Breast epithelium (tissue), 4 donors: ENCODE results near the gene S100G. TPM values are rescaled to one million over a fixed set of nuclear protein-coding genes. Genes with fewer than 3 reads are reported as not detected.

Experiments
- DNase-seq, 2 donors: peaks; one replicate each; pipeline ENCODE4 v3.0.0-alpha.2; 2019; ENCODE audit warnings: low spot score in 2 of 2
- H3K27ac ChIP-seq, 2 donors: fragments of 200-600 bp; sonication (generic) in 1 of 2; one replicate each; pipeline ENCODE4 v1.5.1; 2016 to 2019; ENCODE audit warnings: mild to moderate bottlenecking in 1 of 2
- H3K27me3 ChIP-seq, 2 donors: fragments of 200-600 bp; sonication (generic) in 1 of 2; one replicate each; pipeline versions ENCODE4 v1.5.1 to v1.6.0; 2017 to 2019; ENCODE audit warnings: control low read depth in 1 of 2, mild to moderate bottlenecking in 1 of 2
- H3K36me3 ChIP-seq: fragments of 200-600 bp; one replicate; pipeline ENCODE4 v1.5.1; 2019
- H3K4me1 ChIP-seq, 2 donors: fragments of 200-600 bp; sonication (generic); one replicate each; pipeline ENCODE4 v1.5.1; 2016 to 2019; ENCODE audit warnings: control low read depth in 1 of 2
- H3K4me3 ChIP-seq, 3 donors: fragments of 200-600 bp; sonication (generic); 1 replicate in 2 of 3; 2 replicates in 1 of 3; pipeline ENCODE4 v1.5.1; 2016 to 2019; ENCODE audit warnings: mild to moderate bottlenecking in 3 of 3, moderate library complexity in 2 of 3
- H3K9me3 ChIP-seq, 2 donors: fragments of 200-600 bp; sonication (generic) in 1 of 2; one replicate each; pipeline ENCODE4 v1.5.1; 2016 to 2019; ENCODE audit warnings: control low read depth in 1 of 2
- POLR2A ChIP-seq: fragments of 450-650 bp; IDR thresholded peaks from one replicate; pipeline ENCODE4 v1.6.1; 2016; ENCODE audit warnings: antibody characterized with exemption, mild to moderate bottlenecking, moderate library complexity
- POLR2AphosphoS5 ChIP-seq, 3 donors: sonication (generic); formaldehyde crosslinking; IDR thresholded peaks; one replicate each; pipeline ENCODE4 v1.6.1; 2017; ENCODE audit warnings: antibody characterized with exemption in 3 of 3
- intact Hi-C: fragments of 100-400 bp; cut with DNase I; formaldehyde crosslinking; loops from one replicate; pipeline ENCODE4 v1.15.1; 2023; ENCODE audit warnings: low total_unique reads
- total RNA-seq, 3 donors: library from RNA; depleted of rRNA; stranded (reverse); fragments of >200 nt; gene quantifications; one replicate each; pipeline ENCODE4 v1.1.0, GENCODE V29; 2016
- TF ChIP-seq, protein P1 (sequence below), 3 donors: fragments of 450-650 bp; IDR thresholded peaks; one replicate each; pipeline ENCODE4 v1.5.1; 2016 to 2017; ENCODE audit warnings: antibody characterized with exemption in 3 of 3, mild to moderate bottlenecking in 3 of 3, moderate library complexity in 3 of 3

Gene S100G
- total RNA-seq, 3 donors from 2014 or later = 1.6 TPM; not detected in 2

DNA sequence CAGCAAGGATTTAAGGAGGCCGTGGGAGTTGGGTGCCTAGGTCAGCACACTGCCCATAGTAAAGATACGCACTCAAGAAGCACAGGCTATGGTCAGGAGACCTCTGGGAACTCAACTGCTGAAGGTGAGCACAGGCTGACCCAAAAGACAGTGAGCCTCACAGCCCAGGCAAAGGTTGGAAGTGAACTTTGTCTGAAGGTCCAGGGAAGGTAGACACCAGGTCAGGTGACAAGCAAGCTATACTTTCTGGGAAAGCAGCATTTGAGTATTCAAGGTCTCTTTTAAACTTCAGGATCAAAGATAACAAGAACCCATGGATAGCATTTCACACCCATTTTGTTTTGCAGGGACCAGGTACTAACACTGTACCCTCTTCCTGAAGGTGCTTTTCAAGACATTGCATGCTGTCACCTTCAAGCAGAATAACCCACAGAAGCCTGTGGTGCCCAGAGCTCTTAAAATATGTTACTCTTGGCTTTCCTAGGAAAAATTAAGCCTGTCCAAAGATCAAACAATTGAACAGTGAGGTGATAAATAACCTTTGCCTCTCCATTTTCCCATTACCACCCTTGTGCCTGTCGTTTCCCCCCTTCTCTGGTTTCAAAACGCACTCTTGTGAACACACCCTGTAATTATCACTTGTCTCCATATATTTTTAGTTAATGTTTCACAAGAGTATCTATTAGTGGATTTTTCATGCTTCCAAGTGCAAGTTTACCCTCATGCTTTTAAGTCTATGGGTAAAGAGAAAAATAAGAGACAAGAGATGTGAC lies 3.4 kb upstream of the S100G start:
- Histone ChIP-seq H3K36me3 (no peaks in the 10 kb centered on the region), H3K27me3 (peaks cover 0 to 24% of the 10 kb centered on the region in 2 donors), H3K4me1 (no peaks in the 10 kb centered on the region), H3K9me3 (no peaks in the 10 kb centered on the region), H3K4me3 (no peak overlapping the region), H3K27ac (no peak overlapping the region)
- TF ChIP-seq POLR2AphosphoS5 (IDR thresholded peaks at IDR 0.05) (no peak), POLR2A (no peak)
- TF ChIP-seq, protein P1, sequence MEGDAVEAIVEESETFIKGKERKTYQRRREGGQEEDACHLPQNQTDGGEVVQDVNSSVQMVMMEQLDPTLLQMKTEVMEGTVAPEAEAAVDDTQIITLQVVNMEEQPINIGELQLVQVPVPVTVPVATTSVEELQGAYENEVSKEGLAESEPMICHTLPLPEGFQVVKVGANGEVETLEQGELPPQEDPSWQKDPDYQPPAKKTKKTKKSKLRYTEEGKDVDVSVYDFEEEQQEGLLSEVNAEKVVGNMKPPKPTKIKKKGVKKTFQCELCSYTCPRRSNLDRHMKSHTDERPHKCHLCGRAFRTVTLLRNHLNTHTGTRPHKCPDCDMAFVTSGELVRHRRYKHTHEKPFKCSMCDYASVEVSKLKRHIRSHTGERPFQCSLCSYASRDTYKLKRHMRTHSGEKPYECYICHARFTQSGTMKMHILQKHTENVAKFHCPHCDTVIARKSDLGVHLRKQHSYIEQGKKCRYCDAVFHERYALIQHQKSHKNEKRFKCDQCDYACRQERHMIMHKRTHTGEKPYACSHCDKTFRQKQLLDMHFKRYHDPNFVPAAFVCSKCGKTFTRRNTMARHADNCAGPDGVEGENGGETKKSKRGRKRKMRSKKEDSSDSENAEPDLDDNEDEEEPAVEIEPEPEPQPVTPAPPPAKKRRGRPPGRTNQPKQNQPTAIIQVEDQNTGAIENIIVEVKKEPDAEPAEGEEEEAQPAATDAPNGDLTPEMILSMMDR (IDR thresholded peaks at IDR 0.05) = no peak
- no peak for DNase-seq
- intact Hi-C loops = no loop called here

DNA sequence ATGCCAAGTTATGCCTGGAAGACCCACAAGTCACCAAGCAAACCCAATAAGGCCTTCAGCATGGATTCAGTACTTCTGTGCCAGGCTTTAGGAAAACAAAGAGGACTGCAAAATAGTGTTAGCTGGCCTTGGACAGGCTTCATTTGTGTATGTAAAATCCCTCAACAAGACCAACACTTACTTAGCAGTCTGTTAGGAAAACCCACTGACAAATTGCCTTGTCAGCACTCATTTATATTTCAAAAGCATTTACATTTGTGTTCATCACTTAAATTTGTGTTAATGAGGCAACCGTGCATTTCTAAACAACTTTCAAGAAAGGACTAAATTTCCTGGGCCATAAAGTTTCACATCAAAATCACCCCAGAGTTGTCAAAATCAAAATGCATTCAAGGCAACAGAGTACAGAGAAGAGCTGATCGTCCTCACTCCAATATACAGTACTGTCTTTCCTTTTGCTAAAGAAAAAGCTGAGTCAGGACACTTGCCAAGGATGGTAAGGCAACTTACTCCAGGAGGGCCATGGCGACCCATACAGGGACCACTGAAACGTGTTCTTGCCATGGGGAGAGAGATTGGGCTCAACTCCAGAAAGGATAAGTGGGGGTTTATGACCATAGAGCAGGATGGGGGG lies 1.6 kb downstream of the S100G start:
- Histone ChIP-seq H3K27me3 (peaks cover 0 to 16% of the 10 kb centered on the region in 2 donors), H3K9me3 (no peaks in the 10 kb centered on the region), H3K27ac (no peak overlapping the region), H3K4me3 (no peak overlapping the region), H3K4me1 (no peaks in the 10 kb centered on the region), H3K36me3 (no peaks in the 10 kb centered on the region)
- no peak for DNase-seq
- intact Hi-C loops = no loop called here
- TF ChIP-seq, protein P1 (IDR thresholded peaks at IDR 0.05) = no peak
- TF ChIP-seq POLR2AphosphoS5 (IDR thresholded peaks at IDR 0.05) (no peak), POLR2A (no peak)

DNA sequence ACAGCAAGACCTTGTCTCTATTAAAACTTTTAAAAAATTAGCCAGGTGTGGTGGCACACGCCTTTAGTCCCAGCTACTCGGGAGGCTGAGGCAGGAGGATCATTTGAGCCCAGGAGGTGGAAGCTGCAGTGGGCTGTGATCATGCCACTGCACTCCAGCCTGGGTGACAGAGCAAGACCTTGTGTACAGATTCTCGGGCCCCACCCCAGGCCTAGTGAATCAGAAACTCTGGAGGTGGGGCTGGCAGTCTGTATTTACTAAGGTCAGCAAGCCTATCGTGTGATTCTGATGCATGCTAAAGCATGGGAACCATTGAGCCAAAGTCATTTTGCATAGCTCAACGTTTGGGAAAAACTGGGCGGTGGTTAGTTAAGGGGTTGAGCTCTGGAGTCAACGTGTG lies 3.5 kb downstream of the S100G start:
- Histone ChIP-seq H3K27ac (no peak overlapping the region), H3K4me1 (no peaks in the 10 kb centered on the region), H3K9me3 (no peaks in the 10 kb centered on the region), H3K36me3 (no peaks in the 10 kb centered on the region), H3K4me3 (no peak overlapping the region), H3K27me3 (peaks cover 0 to 13% of the 10 kb centered on the region in 2 donors)
- TF ChIP-seq POLR2AphosphoS5 (IDR thresholded peaks at IDR 0.05) (no peak), POLR2A (no peak)
- TF ChIP-seq, protein P1 (IDR thresholded peaks at IDR 0.05) = no peak
- DNase-seq = no peak
- intact Hi-C loops = no loop called here

DNA sequence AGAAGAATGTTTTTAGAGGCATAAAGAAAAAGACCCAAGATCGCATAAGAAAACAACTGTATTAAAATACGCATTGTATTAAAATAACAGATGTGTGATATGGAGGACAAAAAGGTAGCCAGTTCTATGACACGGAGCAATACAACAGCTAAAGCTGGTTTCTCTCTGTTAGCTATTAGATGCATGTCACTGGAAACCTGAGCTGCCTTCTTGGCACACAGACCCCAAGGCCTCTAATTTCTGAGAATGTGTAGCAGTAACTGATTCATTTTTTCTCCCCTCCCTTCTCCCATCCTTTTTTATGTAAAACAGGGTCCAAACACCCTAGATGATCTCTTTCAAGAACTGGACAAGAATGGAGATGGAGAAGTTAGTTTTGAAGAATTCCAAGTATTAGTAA lies 4.1 kb downstream of the S100G start:
- intact Hi-C loops = no loop called here
- Histone ChIP-seq H3K4me1 (no peaks in the 10 kb centered on the region), H3K27me3 (peaks cover 0 to 13% of the 10 kb centered on the region in 2 donors), H3K36me3 (no peaks in the 10 kb centered on the region), H3K27ac (no peak overlapping the region), H3K4me3 (no peak overlapping the region), H3K9me3 (no peaks in the 10 kb centered on the region)
- TF ChIP-seq POLR2A = no peak
- no peak for TF ChIP-seq POLR2AphosphoS5 (IDR thresholded peaks at IDR 0.05)
- TF ChIP-seq, protein P1 (IDR thresholded peaks at IDR 0.05) = no peak
- no peak for DNase-seq

DNA sequence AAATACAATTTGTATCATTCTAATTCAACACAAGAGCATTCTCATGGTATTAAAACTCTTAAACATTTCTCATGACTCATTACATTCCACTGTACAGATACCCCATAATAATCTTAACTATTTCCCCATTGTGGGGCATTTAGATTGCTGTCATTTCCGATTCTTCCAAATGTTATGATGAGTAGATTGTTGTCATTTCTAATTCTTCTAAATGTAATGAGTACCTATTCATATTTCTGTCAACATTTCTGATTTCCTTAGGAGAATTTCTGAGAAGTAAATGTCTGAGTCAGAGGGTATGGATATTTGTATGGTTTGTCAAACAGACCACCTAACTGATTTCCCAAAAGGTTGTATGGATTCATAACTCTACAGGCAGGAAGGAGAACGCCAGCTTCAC lies 8.3 kb downstream of the S100G start:
- TF ChIP-seq POLR2AphosphoS5 (IDR thresholded peaks at IDR 0.05) = no peak
- TF ChIP-seq, protein P1 (IDR thresholded peaks at IDR 0.05) = no peak
- TF ChIP-seq POLR2A = no peak
- DNase-seq = no peak
- Histone ChIP-seq H3K4me3 (no peak overlapping the region), H3K27me3 (peaks cover 0 to 16% of the 10 kb centered on the region in 2 donors), H3K36me3 (no peaks in the 10 kb centered on the region), H3K27ac (no peak overlapping the region), H3K9me3 (no peaks in the 10 kb centered on the region), H3K4me1 (no peaks in the 10 kb centered on the region)
- intact Hi-C loops = no loop called here
